Skeletal muscle cell (primary cell): ENCODE data around the gene GCDH.
"Not testable (repeated sequence)": the region's sequence is repeated elsewhere in the genome, so short reads cannot be mapped to it uniquely, and the experiment has no call there.

Source experiments
- DNase-seq: peaks from one replicate; pipeline ENCODE4 v3.0.0-alpha.2; 2010; ENCODE audit warnings: low read depth
- H3K4me3 ChIP-seq: 2 replicates; pipeline ENCODE4 v1.5.1; 2011; ENCODE audit warnings: low read depth, mild to moderate bottlenecking, control low read depth, low read length, moderate library complexity

Gene GCDH

DNA sequence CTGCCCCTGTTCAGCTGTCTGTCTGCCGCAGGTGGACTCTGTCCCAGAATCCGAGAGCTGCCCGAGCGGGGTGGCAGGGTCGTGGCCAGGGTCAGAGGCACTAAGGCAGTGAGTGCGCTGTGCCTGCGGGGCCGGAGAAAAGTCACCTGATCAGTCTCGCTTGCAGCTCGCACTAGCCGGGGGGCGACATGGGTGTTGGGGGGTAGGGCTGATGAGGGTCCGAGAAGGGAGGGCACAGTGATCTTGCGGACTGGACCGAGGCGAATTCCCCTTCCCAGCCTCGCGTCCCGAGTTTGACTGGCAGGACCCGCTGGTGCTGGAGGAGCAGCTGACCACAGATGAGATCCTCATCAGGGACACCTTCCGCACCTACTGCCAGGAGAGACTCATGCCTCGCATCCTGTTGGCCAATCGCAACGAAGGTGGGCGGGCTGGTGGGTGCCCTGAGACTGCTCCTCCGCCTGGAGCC lies 627 bp downstream of the GCDH start:
- no peak for DNase-seq
- peak overlapping the region; percentile 92 for H3K4me3 ChIP-seq

DNA sequence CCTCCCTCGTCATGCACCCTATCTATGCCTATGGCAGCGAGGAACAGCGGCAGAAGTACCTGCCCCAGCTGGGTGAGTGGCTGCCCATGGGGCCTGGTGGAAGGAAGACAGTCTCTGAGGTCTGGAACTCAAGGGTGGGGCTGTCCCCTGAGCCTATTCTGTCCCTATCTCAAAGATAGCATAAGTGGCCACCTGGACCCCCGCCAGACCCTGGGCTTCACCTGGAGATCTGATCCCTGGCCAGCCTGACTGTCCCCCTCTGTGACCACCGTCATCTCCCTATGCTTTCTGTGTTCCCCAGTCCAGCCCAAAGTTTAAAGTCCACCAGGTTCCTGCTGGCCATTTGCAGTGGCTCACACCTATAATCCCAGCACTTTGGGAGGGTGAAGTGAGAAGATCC lies 2.6 kb downstream of the GCDH start:
- no peak for DNase-seq
- H3K4me3 ChIP-seq: no peak overlapping the region

DNA sequence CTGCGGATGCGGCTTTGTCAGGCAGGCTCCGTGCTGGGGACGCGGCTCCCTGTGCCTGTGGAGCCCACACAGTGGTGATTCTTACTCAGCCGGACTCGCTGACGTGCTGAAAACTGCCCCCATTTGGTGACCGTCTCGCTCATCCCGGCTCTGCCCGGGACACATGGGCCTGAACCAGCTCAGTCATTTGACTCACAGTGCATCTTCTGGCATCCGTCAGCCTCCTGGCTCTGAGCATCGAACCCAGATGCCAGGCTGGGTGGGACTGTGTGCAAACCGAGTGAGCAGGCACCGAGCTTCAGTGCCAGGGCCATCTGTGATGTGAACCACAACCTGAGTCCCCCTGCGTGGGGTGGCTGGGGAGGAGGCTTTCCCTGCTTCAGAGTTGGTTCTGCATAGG lies 5.5 kb downstream of the GCDH start:
- DNase-seq: no peak
- H3K4me3 ChIP-seq: no peak overlapping the region

DNA sequence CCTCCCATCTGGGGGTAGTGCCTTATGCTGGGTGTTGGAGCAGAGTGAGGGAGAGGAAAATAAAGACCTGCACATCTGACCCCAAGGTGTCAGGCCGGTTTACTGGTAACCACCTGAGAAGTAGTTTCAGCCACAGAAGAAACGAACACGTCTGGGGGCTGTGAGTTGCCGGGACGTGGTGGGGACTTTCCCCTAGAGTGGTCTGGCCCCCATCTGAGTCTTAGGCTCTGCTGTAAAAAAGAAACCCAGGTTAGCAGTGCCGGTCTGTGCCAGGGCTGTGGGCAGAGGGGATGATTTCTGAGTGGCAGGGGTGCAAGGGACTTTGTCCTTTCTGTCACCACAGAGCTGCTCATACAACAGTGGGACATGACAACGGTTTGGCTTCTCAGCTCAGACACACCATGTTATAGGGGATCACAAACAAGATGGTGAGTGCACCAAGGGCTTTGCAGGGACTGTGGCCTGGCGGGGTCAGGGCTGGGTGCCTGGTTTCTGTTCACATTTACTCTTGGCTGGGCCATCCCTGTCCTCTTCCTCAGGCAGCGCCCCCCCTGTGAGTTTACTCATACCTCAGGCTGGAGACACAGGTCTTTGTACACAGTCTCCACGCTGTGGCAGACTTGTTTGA lies 9.0 kb downstream of the GCDH start:
- no peak for DNase-seq
- H3K4me3 ChIP-seq: no peak overlapping the region

DNA sequence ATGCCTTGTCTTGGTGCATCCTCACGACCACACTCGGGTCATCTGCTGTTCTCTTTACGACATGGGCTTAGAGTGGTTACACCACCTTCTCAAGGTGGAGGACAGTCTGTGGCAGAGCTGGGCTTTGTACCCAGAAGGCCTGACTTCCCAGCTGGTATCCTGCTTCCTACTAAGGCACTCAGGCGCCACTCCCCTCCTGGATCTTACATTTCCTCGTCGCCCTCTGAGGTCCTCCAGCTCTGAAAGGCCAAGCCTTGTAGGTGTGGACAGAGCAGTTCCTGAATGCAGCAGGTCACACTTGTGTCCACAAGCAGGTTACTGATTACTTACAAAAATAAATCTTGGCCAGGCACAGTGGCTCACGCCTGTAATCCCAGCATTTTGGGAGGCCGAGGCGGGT lies 16.2 kb downstream of the GCDH start:
- H3K4me3 ChIP-seq: no peak overlapping the region
- no peak for DNase-seq

DNA sequence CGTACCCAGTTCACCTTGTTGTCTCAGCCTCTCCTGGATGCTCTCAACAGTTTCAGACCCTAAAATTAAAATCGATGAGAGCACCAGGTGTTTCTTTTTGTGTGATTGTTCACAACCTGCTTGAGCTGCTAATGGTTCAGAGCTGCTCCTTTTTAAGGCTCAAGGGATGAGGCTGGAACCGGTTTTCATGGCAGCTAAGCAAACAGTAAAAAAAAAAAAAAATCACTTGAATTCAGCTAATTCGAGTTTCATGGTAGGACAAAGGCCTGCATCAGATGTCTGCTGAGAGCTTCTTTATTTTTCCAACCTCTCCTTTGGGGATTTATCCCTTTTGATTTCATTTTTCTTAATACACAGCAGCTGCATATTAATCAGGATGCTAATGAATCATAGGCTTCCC lies 21.6 kb downstream of the GCDH start:
- no peak for DNase-seq
- no peak overlapping the region for H3K4me3 ChIP-seq

DNA sequence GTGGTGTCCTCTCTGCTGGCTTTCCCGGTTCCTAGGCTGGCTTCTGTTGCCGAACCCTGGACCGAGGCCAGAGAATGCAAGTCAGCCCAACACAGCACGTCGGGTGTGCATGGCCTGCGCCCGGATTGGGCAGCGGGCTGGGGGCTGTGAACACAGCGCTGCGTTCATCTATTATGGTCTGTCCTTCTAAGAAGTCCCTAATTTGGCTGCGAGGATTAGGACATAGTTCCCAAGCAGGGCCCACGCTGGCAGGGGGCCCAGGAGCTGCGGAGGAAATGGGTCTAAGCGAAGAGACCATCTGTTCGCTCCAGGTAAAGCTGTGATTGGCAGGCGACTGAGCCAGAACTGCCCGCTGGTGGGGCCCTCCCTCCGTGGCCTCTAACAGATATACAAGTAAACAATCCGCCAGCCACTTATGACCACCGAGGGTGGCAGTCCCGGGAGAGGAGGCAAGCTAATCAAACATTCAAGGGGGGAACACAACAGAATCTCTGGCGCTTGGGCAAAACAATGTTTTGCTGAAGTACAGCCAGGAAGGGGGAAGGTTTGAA lies 22.1 kb downstream of the GCDH start:
- peak; percentile 47 for DNase-seq
- H3K4me3 ChIP-seq: no peak overlapping the region

DNA sequence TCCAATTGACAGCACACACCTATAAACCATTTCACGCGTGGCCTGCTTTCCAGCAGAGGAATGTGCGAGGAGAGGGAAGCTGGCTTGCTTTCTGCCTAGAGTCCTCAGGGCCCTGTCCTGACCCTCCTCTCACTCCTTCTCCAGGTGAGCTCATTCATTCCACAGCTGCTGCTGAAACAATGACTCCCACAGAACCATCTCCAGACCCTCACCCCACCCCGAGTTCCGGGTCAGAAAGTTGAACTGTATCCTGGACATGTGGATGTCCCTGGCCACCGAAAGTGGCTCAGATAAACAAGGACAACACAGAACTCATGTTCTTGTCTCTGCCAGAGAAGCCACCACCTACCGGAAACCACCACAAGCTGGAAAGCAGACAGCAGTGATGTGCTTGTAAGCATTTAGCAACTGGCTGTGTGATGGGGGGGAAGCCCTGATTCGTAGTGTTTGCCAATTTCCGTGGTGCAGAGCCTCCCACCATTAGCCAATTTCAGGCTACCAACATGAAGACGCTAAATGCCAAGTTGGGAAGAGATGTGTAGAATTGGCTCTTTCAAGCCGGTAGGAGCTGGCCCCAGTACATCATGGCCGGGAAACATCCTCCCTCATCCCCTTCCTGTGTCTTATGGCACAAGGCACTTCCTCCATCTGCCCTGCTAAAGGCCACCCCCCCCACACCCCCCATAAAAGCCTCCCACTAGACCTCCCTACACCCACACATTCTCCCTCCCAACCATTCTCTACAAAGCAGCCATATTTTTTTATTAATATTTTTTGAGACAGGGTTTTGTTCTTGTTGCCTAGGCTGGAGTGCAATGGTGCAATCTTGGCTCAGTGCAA lies 23.1 kb downstream of the GCDH start:
- DNase-seq: no peak
- no peak overlapping the region for H3K4me3 ChIP-seq

DNA sequence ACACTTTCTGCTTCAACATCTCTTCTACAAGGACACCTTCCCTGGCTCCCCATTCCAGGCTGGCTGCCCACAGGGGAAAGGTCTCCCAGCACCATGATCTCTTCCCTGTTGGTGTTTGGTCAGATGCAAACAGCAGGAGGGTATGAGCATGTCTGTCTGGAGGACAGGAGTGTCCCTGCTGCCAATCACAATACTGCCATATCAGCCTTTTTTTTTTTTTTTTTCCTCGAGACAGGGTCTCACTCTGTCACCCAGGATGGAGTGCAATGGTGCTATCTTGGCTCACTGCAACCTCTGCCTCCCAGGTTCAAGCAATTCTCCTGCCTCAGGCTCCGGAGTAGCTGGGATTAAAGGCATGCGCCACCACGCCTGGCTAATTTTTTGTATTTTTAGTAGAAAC lies 24.9 kb downstream of the GCDH start:
- not testable (repeated sequence) for H3K4me3 ChIP-seq, DNase-seq

DNA sequence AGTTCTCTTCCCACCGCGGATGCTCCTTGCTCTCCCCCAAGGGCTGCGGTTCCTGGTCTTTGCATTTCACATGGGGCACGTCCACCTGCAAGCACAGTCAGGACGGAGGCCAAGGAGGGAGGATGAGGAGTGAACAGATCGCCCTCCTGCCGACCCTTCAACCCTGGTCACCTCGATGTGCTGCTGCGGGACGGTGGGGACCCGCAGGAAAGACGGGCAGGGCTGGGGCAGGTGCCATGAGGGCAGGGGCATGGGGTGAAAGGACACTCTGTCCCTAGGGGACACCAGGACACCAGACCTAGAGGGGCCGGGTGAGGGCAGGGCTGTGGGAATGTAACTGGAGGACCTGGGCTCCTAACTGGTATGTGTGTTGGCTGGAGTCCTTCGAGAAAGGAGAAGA lies 27.3 kb downstream of the GCDH start:
- no peak overlapping the region for H3K4me3 ChIP-seq
- DNase-seq: no peak

DNA sequence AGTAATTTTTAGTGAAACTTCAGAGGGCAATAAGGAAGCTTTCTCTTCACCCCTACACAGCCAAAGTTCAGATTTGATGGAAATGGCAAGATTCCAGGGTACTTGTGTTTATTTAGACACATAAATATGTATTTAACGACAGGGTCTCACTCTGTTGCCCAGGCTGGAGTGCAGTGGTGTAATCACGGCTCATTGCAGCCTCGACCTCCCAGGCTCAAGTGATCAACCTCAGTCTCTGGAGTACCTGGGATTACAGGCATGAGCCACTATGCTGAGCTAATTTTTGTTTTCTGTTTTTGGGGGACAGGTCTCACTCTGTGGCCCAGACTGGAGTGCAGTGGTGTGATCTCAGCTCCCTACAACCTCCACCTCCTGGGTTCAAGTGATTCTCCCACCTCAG lies 30.1 kb downstream of the GCDH start:
- H3K4me3 ChIP-seq: no peak overlapping the region
- DNase-seq: no peak

DNA sequence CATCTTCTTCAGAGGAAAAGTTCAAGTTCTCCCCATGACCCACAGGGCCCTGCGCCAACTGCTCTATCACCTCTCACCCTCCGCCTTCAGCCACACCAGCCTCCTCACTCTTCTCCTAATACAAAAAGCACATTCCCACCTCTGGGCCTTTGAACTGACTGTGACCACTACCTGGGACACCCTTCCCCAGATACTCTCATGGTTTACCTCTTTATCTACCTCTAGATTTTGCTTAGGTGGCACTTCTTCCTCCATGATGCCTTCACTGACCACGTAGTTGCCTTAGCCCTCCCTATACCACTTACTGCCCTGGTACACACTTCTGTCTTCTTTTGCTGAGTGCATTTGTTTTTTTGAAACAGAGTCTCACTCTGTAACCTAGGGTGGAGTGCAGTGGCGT lies 32.0 kb downstream of the GCDH start:
- H3K4me3 ChIP-seq: no peak overlapping the region
- DNase-seq: no peak

DNA sequence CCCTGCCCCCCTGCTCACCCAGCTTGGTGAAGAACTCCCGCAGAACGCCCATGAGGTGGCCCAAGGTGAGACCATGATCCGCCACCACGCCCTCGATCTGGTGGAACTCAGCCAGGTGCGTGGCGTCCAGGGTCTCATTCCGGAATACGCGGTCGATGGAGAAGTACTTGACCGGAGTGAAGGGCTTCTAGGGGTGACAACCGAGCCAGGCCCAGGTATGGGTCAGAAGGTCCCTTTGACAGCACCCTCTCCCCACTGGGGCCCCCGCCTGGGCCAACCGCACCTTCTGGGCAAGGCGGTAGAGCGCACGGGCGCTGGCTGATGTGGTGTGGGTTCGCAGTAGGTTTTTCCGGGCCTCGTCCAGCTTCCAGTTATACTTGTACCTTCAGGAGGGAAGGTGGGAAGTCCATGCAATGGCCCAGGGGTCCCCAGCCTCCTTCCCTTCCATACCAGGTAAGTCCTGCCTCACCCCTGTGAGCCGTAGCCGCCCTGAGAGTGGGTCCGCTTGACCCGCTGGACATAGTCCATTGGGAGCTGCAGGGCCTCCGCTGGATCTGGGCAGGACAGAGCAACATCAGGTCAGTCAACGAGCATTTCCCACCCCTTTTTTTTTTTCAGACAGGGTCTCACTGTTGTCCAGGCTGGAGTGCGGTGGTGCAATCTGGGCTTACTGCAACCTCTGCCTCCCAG lies 33.8 kb downstream of the GCDH start:
- H3K4me3 ChIP-seq: no peak overlapping the region
- DNase-seq: no peak

DNA sequence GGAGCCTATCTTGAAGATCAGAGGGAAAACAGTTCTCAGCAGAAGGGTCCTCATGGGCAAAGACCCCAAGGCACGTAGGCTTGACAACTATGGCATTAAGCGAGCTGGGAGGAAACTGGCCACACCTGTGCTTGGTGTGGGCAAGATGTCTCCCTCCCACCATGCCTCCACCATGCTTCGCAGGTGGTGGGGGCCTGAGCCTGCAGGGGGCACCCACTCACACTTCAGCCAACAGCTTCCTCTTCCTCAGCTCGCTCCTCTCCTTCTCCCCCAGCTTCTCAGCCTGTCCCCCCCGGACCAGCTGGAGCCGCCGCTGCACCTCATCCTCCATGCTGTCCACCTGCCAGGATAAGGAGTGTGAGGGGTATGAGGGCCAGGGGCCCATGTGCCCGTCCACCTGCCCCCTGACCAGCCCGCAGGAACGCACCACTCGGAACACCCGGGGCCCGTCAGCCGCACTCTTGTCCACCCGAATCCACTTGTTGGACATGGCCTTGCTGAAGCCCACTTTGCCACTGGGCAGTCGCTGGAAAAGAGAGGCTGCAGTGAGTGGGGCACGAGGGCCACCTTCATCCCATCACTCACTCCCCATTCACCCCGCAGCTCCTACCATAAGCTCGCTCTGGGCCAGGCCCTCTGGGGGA lies 39.2 kb downstream of the GCDH start:
- no peak for DNase-seq
- no peak overlapping the region for H3K4me3 ChIP-seq

DNA sequence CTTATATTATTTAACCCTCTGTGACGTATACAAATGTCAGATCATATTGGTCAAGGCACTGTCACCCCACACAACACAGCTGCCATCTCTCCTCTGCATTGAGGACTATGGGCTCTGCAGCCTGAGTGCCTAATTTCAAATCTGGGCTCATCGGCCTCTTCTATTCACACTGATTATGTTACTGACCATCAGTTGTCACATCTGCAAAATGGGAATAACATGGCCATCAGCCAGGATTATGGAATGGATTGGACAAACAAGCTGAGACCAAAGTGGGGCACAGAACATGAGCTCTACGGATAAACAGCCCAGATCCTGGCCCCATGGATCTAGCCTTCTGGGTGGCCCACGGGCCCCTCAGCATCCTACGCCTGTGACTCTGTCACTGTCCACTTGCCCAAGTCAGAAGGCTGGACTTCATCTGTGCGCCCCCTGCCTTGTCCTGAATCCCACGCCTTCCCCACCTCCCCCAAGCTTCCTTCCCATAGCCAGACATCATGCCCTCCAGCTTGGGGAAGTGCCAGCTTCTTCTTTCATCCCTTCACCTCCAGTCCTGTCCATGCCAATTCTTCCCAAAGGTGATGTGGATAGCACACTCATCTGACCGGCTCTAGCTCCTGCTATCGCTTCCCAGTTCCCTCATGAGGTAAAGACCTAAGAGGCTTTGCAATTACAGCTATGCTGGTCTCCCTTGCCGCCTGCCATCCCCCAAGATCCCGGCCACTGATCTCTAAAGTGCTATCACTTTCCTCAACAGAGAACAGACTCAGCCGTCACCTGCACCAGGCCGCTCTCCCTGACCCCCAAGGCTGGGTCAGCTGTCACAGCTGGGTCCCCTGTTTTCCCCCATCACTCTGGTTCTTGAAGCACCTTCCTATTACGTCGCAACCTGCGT lies 41.7 kb downstream of the GCDH start:
- H3K4me3 ChIP-seq: peak overlapping the region; percentile 97
- DNase-seq: no peak

DNA sequence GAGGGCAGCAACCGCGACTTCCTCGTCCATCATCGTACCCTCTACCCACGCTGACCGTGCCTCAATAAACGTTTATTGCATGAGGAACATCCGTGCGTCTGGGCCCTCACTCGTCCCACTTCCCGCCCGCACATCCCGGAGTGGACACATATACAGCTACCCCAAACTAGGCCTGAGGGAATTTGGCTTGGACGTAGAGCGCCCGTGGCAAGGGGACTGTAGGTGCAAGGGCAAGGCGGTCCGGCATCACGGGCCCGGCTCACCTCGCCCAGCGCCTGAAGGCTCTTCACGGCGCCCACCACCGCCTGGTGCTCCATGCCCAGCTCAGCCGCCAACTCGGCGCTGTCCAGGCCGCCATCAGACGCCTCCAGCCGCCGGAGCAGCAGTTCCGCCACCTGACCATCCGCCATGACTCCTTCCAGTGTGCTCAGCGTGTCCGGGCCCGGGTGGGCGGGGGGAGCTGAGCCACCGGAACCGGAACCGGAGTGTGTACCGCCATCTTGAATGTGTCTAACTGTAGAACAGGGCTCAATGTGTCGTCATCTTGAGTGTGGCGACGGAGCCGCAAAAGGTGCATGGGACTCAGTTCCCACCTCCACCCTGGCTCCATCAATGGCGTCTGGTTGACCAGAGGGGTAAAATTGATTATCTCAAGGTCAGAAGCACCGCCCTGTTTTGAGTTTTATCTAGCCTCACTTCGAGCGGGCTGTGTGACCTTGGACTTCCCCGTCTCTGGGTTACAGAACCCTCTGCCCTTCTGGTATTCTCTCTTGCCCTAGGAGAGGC lies 42.5 kb downstream of the GCDH start, which contains the start of gene FARSA:
Gene FARSA, minus strand, starts transcription at position 425 of the 786 bp plus-strand sequence. Its CDS starts 15 bp downstream, at position 410.
- DNase-seq: peak; percentile 68
- peak within 1 kb of the TSS; percentile 97 for H3K4me3 ChIP-seq

DNA sequence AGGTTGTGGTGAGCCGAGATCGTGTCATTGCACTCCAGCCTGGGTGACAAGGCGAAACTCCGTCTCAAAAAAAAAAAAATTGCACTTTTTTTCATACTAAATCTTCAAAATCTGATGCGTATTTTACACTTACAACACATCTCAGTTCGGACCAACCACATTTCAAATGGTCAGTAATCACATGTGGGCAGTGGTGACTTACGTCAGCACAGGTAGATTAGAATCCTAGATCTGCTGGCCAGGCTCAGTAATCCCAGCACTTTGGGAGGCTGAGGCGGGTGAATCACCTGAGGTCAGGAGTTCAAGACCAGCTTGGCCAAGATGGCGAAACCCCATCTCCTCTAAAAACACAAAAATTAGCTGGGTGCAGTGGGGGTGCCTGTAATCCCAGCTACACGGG lies 44.1 kb downstream of the GCDH start:
- no peak overlapping the region for H3K4me3 ChIP-seq
- DNase-seq: no peak

DNA sequence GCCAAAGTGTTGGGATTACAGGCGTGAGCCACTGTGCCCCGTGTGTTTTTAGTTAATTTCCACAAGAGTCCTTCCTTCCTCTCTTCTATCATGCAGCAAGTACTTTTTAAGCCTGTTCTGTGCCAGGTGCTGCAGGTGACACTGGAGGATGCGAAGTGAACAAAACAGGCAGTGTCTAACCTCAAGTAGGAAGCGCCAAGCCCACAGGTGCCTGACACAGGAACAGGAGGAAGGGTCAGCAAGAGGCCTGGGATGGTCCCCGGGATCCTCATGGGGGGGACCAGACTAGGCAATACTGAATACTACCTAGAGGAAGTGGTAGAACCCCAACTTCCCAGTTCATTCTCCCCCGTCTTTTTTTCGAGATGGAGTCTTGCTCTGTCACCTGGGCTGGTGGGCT lies 45.6 kb downstream of the GCDH start:
- no peak for DNase-seq
- H3K4me3 ChIP-seq: no peak overlapping the region
